Stimulated activated naive CD4-positive, alpha-beta T cell treated with Interleukin-2 at 50 U/mL for 16 hours (primary cell): ENCODE measurements around the gene SSTR3.
"Not testable (repeated sequence)": the region's sequence is repeated elsewhere in the genome, so short reads cannot be mapped to it uniquely, and the experiment has no call there.

ENCODE experiments used
- DNase-seq: peaks from one replicate; lab custom pipeline; 2025; lab: John Stamatoyannopoulos, UW

SSTR3 gene

GRCh38 chr22:37242395-37242918, 30.2 kb upstream of the SSTR3 start:
- peak; percentile 92 for DNase-seq

GRCh38 chr22:37241351-37242142, 29.3 kb upstream of the SSTR3 start:
- DNase-seq = peak; percentile 48

- no peak for DNase-seq
These were observed 28.7 kb upstream of the SSTR3 start for GRCh38 chr22:37240941-37241320.

- no peak for DNase-seq
These were observed 28.1 kb upstream of the SSTR3 start for GRCh38 chr22:37240240-37240940.

- DNase-seq = no peak
These were observed 27.3 kb upstream of the SSTR3 start for GRCh38 chr22:37239336-37240239.

- DNase-seq = no peak
These were observed 25.3 kb upstream of the SSTR3 start for GRCh38 chr22:37237371-37238268.

GRCh38 chr22:37235897-37236607, 23.8 kb upstream of the SSTR3 start:
- DNase-seq = no peak

- DNase-seq = no peak
These were observed 22.7 kb upstream of the SSTR3 start for GRCh38 chr22:37234736-37235711.

- DNase-seq = no peak
These were observed 21.7 kb upstream of the SSTR3 start for GRCh38 chr22:37233751-37234631.

- DNase-seq = not testable (repeated sequence)
These were observed 21.1 kb upstream of the SSTR3 start for GRCh38 chr22:37233371-37233750.

- DNase-seq = no peak
These were observed 20.1 kb upstream of the SSTR3 start for GRCh38 chr22:37232140-37232998.

- peak; percentile 64 for DNase-seq
These were observed 19.3 kb upstream of the SSTR3 start for GRCh38 chr22:37231406-37232139.

GRCh38 chr22:37230673-37231405, 18.6 kb upstream of the SSTR3 start:
- DNase-seq = peak; percentile 79

- peak; percentile 93 for DNase-seq
These were observed 17.8 kb upstream of the SSTR3 start for GRCh38 chr22:37229805-37230672.
